SK-N-DZ (cell line): Measurements from ENCODE around the gene ARFGAP2.

Experiments
- small RNA-seq, 2 experiments: library from RNA; depleted of rRNA; stranded (forward); fragments of <200 nt; gene quantifications; one replicate each; pipeline ENCODE3, GENCODE V24; 2014

ARFGAP2 gene

Small RNAs within 50 kb of the gene (small RNA-seq; reads per million reads assigned to genes)
- gene MIR6745: 0 reads per million in 2 experiments
